ENCODE results near the gene MAGI1.

- no peak for TF ChIP-seq CTCF (conservative IDR thresholded peaks at IDR 0.05 in 1 of 2, IDR thresholded peaks at IDR 0.05 in 1 of 2; ENCODE audit: low read depth in 1 of 2, low read length in 2 of 2)
- no peak for TF ChIP-seq EZH2 (IDR thresholded peaks at IDR 0.05; ENCODE audit: low read length, missing control alignments)
Measured at GRCh38 chr3:65503776-65504175, 534.9 kb downstream of the MAGI1 start.
